ENCODE data around the gene SLCO2A1.

The SLCO2A1 gene

GRCh38 chr3:133934996-133935842, 94.5 kb downstream of the SLCO2A1 start:
- H3K9me3 ChIP-seq (ENCODE audit: control insufficient read depth in 2 of 2, low read length in 2 of 2): no peaks in the 10 kb centered on the region
- H3K9ac ChIP-seq (ENCODE audit: low read depth in 1 of 2, low read length in 2 of 2): no peak overlapping the region
- peaks cover 10 to 16% of the 10 kb centered on the region in 2 donors for H3K4me1 ChIP-seq (ENCODE audit: control insufficient read depth in 2 of 2, insufficient read depth in 2 of 2, low read length in 2 of 2)
- peaks cover 0 to 2% of the 10 kb centered on the region in 2 donors for H3K36me3 ChIP-seq (ENCODE audit: control insufficient read depth in 2 of 2, insufficient read depth in 2 of 2, low read length in 2 of 2)
- H3K4me3 ChIP-seq (ENCODE audit: low read length in 2 of 2): no peak overlapping the region
- peak overlapping the region; percentile 23 to 71 for H3K27ac ChIP-seq (ENCODE audit: low read depth in 2 of 2, low read length in 2 of 2)
- H3K27me3 ChIP-seq (ENCODE audit: control insufficient read depth in 2 of 2, insufficient read depth in 2 of 2, low read length in 2 of 2): no peaks in the 10 kb centered on the region

- peak overlapping the region; percentile 58 to 85 for H3K27ac ChIP-seq (ENCODE audit: low read depth in 2 of 2, low read length in 2 of 2)
- H3K9me3 ChIP-seq (ENCODE audit: control insufficient read depth in 2 of 2, low read length in 2 of 2): no peaks in the 10 kb centered on the region
- H3K36me3 ChIP-seq (ENCODE audit: control insufficient read depth in 2 of 2, insufficient read depth in 2 of 2, low read length in 2 of 2): peaks cover 0 to 2% of the 10 kb centered on the region in 2 donors
- H3K9ac ChIP-seq (ENCODE audit: low read depth in 1 of 2, low read length in 2 of 2): no peak overlapping the region
- H3K27me3 ChIP-seq (ENCODE audit: control insufficient read depth in 2 of 2, insufficient read depth in 2 of 2, low read length in 2 of 2): no peaks in the 10 kb centered on the region
- no peak overlapping the region for H3K4me3 ChIP-seq (ENCODE audit: low read length in 2 of 2)
- peaks cover 10 to 16% of the 10 kb centered on the region in 2 donors for H3K4me1 ChIP-seq (ENCODE audit: control insufficient read depth in 2 of 2, insufficient read depth in 2 of 2, low read length in 2 of 2)
Observed at GRCh38 chr3:133934073-133934970, 95.4 kb downstream of the SLCO2A1 start.

- Histone ChIP-seq H3K27ac (ENCODE audit: low read depth in 2 of 2, low read length in 2 of 2) (peak overlapping the region in 1 of 2 donors; percentile 85), H3K4me3 (ENCODE audit: low read length in 2 of 2) (no peak overlapping the region), H3K9ac (ENCODE audit: low read depth in 1 of 2, low read length in 2 of 2) (no peak overlapping the region)
Observed at GRCh38 chr3:133933097-133934024, 96.4 kb downstream of the SLCO2A1 start.

GRCh38 chr3:133932009-133932408, 97.7 kb downstream of the SLCO2A1 start:
- no peak overlapping the region for H3K4me3 ChIP-seq (ENCODE audit: low read length in 2 of 2)
- H3K9me3 ChIP-seq (ENCODE audit: control insufficient read depth in 2 of 2, low read length in 2 of 2): no peaks in the 10 kb centered on the region
- peaks cover 15 to 16% of the 10 kb centered on the region in 2 donors for H3K4me1 ChIP-seq (ENCODE audit: control insufficient read depth in 2 of 2, insufficient read depth in 2 of 2, low read length in 2 of 2)
- no peak overlapping the region for H3K9ac ChIP-seq (ENCODE audit: low read depth in 1 of 2, low read length in 2 of 2)
- H3K36me3 ChIP-seq (ENCODE audit: control insufficient read depth in 2 of 2, insufficient read depth in 2 of 2, low read length in 2 of 2): peaks cover 0 to 2% of the 10 kb centered on the region in 2 donors
- no peak overlapping the region for H3K27ac ChIP-seq (ENCODE audit: low read depth in 2 of 2, low read length in 2 of 2)
- H3K27me3 ChIP-seq (ENCODE audit: control insufficient read depth in 2 of 2, insufficient read depth in 2 of 2, low read length in 2 of 2): peaks cover 0 to 2% of the 10 kb centered on the region in 2 donors

More at GRCh38 chr3:133933097-133934024, 96.4 kb downstream of the SLCO2A1 start:
- Histone ChIP-seq H3K9me3 (ENCODE audit: control insufficient read depth in 2 of 2, low read length in 2 of 2) (no peaks in the 10 kb centered on the region), H3K27me3 (ENCODE audit: control insufficient read depth in 2 of 2, insufficient read depth in 2 of 2, low read length in 2 of 2) (no peaks in the 10 kb centered on the region), H3K4me1 (ENCODE audit: control insufficient read depth in 2 of 2, insufficient read depth in 2 of 2, low read length in 2 of 2) (peaks cover 10 to 16% of the 10 kb centered on the region in 2 donors), H3K36me3 (ENCODE audit: control insufficient read depth in 2 of 2, insufficient read depth in 2 of 2, low read length in 2 of 2) (peaks cover 0 to 2% of the 10 kb centered on the region in 2 donors)

- peaks cover 0 to 2% of the 10 kb centered on the region in 2 donors for H3K36me3 ChIP-seq (ENCODE audit: control insufficient read depth in 2 of 2, insufficient read depth in 2 of 2, low read length in 2 of 2)
- H3K9ac ChIP-seq (ENCODE audit: low read depth in 1 of 2, low read length in 2 of 2): no peak overlapping the region
- peaks cover 0 to 2% of the 10 kb centered on the region in 2 donors for H3K27me3 ChIP-seq (ENCODE audit: control insufficient read depth in 2 of 2, insufficient read depth in 2 of 2, low read length in 2 of 2)
- H3K4me3 ChIP-seq (ENCODE audit: low read length in 2 of 2): no peak overlapping the region
- no peaks in the 10 kb centered on the region for H3K9me3 ChIP-seq (ENCODE audit: control insufficient read depth in 2 of 2, low read length in 2 of 2)
- no peak overlapping the region for H3K27ac ChIP-seq (ENCODE audit: low read depth in 2 of 2, low read length in 2 of 2)
- H3K4me1 ChIP-seq (ENCODE audit: control insufficient read depth in 2 of 2, insufficient read depth in 2 of 2, low read length in 2 of 2): peaks cover 16% of the 10 kb centered on the region in 2 donors
Observed at GRCh38 chr3:133931084-133931483, 98.6 kb downstream of the SLCO2A1 start.

- Histone ChIP-seq H3K9ac (ENCODE audit: low read depth in 1 of 2, low read length in 2 of 2) (peak overlapping the region in 1 of 2 donors; percentile 11), H3K9me3 (ENCODE audit: control insufficient read depth in 2 of 2, low read length in 2 of 2) (no peaks in the 10 kb centered on the region), H3K4me3 (ENCODE audit: low read length in 2 of 2) (no peak overlapping the region), H3K27me3 (ENCODE audit: control insufficient read depth in 2 of 2, insufficient read depth in 2 of 2, low read length in 2 of 2) (peaks cover 0 to 2% of the 10 kb centered on the region in 2 donors), H3K4me1 (ENCODE audit: control insufficient read depth in 2 of 2, insufficient read depth in 2 of 2, low read length in 2 of 2) (peaks cover 16% of the 10 kb centered on the region in 2 donors), H3K27ac (ENCODE audit: low read depth in 2 of 2, low read length in 2 of 2) (no peak overlapping the region), H3K36me3 (ENCODE audit: control insufficient read depth in 2 of 2, insufficient read depth in 2 of 2, low read length in 2 of 2) (no peaks in the 10 kb centered on the region)
Observed at GRCh38 chr3:133930341-133930933, 99.3 kb downstream of the SLCO2A1 start.

- Histone ChIP-seq H3K27ac (ENCODE audit: low read depth in 2 of 2, low read length in 2 of 2) (no peak overlapping the region), H3K4me3 (ENCODE audit: low read length in 2 of 2) (no peak overlapping the region), H3K27me3 (ENCODE audit: control insufficient read depth in 2 of 2, insufficient read depth in 2 of 2, low read length in 2 of 2) (peaks cover 0 to 2% of the 10 kb centered on the region in 2 donors), H3K4me1 (ENCODE audit: control insufficient read depth in 2 of 2, insufficient read depth in 2 of 2, low read length in 2 of 2) (peaks cover 4 to 8% of the 10 kb centered on the region in 2 donors), H3K9me3 (ENCODE audit: control insufficient read depth in 2 of 2, low read length in 2 of 2) (no peaks in the 10 kb centered on the region), H3K9ac (ENCODE audit: low read depth in 1 of 2, low read length in 2 of 2) (no peak overlapping the region), H3K36me3 (ENCODE audit: control insufficient read depth in 2 of 2, insufficient read depth in 2 of 2, low read length in 2 of 2) (no peaks in the 10 kb centered on the region)
Observed at GRCh38 chr3:133928903-133929607, 100.7 kb downstream of the SLCO2A1 start.

GRCh38 chr3:133928136-133928893, 101.4 kb downstream of the SLCO2A1 start:
- Histone ChIP-seq H3K4me1 (ENCODE audit: control insufficient read depth in 2 of 2, insufficient read depth in 2 of 2, low read length in 2 of 2) (peaks cover 0 to 6% of the 10 kb centered on the region in 2 donors), H3K36me3 (ENCODE audit: control insufficient read depth in 2 of 2, insufficient read depth in 2 of 2, low read length in 2 of 2) (no peaks in the 10 kb centered on the region), H3K27me3 (ENCODE audit: control insufficient read depth in 2 of 2, insufficient read depth in 2 of 2, low read length in 2 of 2) (peaks cover 0 to 2% of the 10 kb centered on the region in 2 donors), H3K9ac (ENCODE audit: low read depth in 1 of 2, low read length in 2 of 2) (no peak overlapping the region), H3K9me3 (ENCODE audit: control insufficient read depth in 2 of 2, low read length in 2 of 2) (no peaks in the 10 kb centered on the region), H3K27ac (ENCODE audit: low read depth in 2 of 2, low read length in 2 of 2) (no peak overlapping the region), H3K4me3 (ENCODE audit: low read length in 2 of 2) (peak overlapping the region in 1 of 2 donors; percentile 51)

Data from mucosa of rectum (tissue), 2 donors.